Mesenchymal stem cell (in vitro differentiated cells and primary cell): Measurements from ENCODE around the gene ATP5F1D.

ENCODE experiments used
- DNase-seq: peaks from one replicate; pipeline ENCODE4 v3.0.0-alpha.2; 2013
- H2AFZ ChIP-seq: one replicate; pipeline ENCODE4 v1.6.1; 2013; ENCODE audit warnings: low read depth, mild to moderate bottlenecking, control low read depth, inconsistent platforms, low read length, moderate library complexity
- H2AK5ac ChIP-seq: 2 replicates; pipeline ENCODE4 v1.6.1; 2013; ENCODE audit warnings: low read length, moderate library complexity, mild to moderate bottlenecking, inconsistent platforms; ENCODE audit not compliant: severe bottlenecking
- H2BK120ac ChIP-seq: one replicate; pipeline ENCODE4 v1.6.1; 2013; ENCODE audit warnings: low read depth, mild to moderate bottlenecking, inconsistent platforms, low read length, moderate library complexity
- H2BK12ac ChIP-seq, 2 experiments: one replicate each; pipeline ENCODE4 v1.6.1; 2013; ENCODE audit warnings: inconsistent platforms in 2 of 2, low read length in 2 of 2, mild to moderate bottlenecking in 2 of 2, moderate library complexity in 2 of 2, control low read depth in 1 of 2
- H2BK15ac ChIP-seq: one replicate; pipeline ENCODE4 v1.6.1; 2013; ENCODE audit warnings: mild to moderate bottlenecking, low read depth, inconsistent platforms; ENCODE audit not compliant: poor library complexity, severe bottlenecking
- H2BK5ac ChIP-seq: 2 replicates; pipeline ENCODE4 v1.6.1; 2013; ENCODE audit warnings: low read depth, mild to moderate bottlenecking, low read length, control low read depth, inconsistent platforms; ENCODE audit not compliant: poor library complexity, severe bottlenecking
- H3K14ac ChIP-seq, 2 experiments: one replicate each; pipeline ENCODE4 v1.6.1; 2013; ENCODE audit warnings: inconsistent platforms in 2 of 2, low read length in 2 of 2, control low read depth in 1 of 2, mild to moderate bottlenecking in 1 of 2, moderate library complexity in 1 of 2
- H3K18ac ChIP-seq, 2 experiments: one replicate each; pipeline ENCODE4 v1.6.1; 2013; ENCODE audit warnings: inconsistent platforms in 2 of 2, low read length in 2 of 2, control low read depth in 1 of 2, low read depth in 1 of 2, mild to moderate bottlenecking in 1 of 2
- H3K23ac ChIP-seq, 2 experiments: one replicate each; pipeline ENCODE4 v1.6.1; 2013; ENCODE audit warnings: inconsistent platforms in 2 of 2, low read length in 2 of 2, mild to moderate bottlenecking in 2 of 2, moderate library complexity in 2 of 2, control low read depth in 1 of 2
- H3K27ac ChIP-seq: 2 replicates; pipeline ENCODE4 v1.5.1; 2013; ENCODE audit warnings: mild to moderate bottlenecking, moderate library complexity, low read length, control low read depth, inconsistent platforms; ENCODE audit not compliant: poor library complexity, severe bottlenecking
- H3K27me3 ChIP-seq, 2 experiments: 2 replicates each; pipeline versions ENCODE4 v1.6.1 to v1.7.0; 2013; ENCODE audit warnings: low read length in 2 of 2, mild to moderate bottlenecking in 2 of 2, moderate library complexity in 2 of 2, control low read depth in 1 of 2, inconsistent platforms in 1 of 2; ENCODE audit not compliant: control insufficient read depth in 1 of 2, insufficient read depth in 1 of 2
- H3K36me3 ChIP-seq, 2 experiments: 2 replicates each; pipeline versions ENCODE4 v1.6.1 to v1.7.0; 2013; ENCODE audit warnings: low read length in 2 of 2, control low read depth in 1 of 2, inconsistent platforms in 1 of 2, low read depth in 1 of 2, mild to moderate bottlenecking in 1 of 2; ENCODE audit not compliant: insufficient read depth in 2 of 2, control insufficient read depth in 1 of 2
- H3K4ac ChIP-seq, 2 experiments: one replicate each; pipeline ENCODE4 v1.6.1; 2013; ENCODE audit warnings: inconsistent platforms in 2 of 2, low read length in 2 of 2, mild to moderate bottlenecking in 2 of 2, moderate library complexity in 2 of 2, control low read depth in 1 of 2, low read depth in 1 of 2
- H3K4me1 ChIP-seq: 2 replicates; pipeline ENCODE4 v1.6.1; 2013; ENCODE audit warnings: low read depth, low read length, control low read depth; ENCODE audit not compliant: control insufficient read depth, insufficient read depth
- H3K4me2 ChIP-seq: 2 replicates; pipeline ENCODE4 v1.6.1; 2013; ENCODE audit warnings: low read length, mild to moderate bottlenecking, inconsistent platforms; ENCODE audit not compliant: poor library complexity, severe bottlenecking
- H3K4me3 ChIP-seq, 2 experiments: 2 replicates each; pipeline versions ENCODE4 v1.5.1 to v1.7.0; 2013; ENCODE audit warnings: low read length in 2 of 2, mild to moderate bottlenecking in 2 of 2, control low read depth in 1 of 2, low read depth in 1 of 2; ENCODE audit not compliant: insufficient read depth in 1 of 2
- H3K79me1 ChIP-seq: replicated peaks from 2 replicates; pipeline ENCODE4 v1.6.1; 2013; ENCODE audit warnings: mild to moderate bottlenecking, control low read depth, low read length, inconsistent platforms; ENCODE audit not compliant: poor library complexity, severe bottlenecking
- H3K9ac ChIP-seq: 2 replicates; pipeline ENCODE4 v1.7.0; 2013; ENCODE audit warnings: mild to moderate bottlenecking, low read length, moderate library complexity
- H3K9me3 ChIP-seq: 2 replicates; pipeline ENCODE4 v1.7.0; 2013; ENCODE audit warnings: mild to moderate bottlenecking, low read length; ENCODE audit not compliant: control insufficient read depth
- H4K8ac ChIP-seq: one replicate; pipeline ENCODE4 v1.6.1; 2013; ENCODE audit warnings: inconsistent platforms, mild to moderate bottlenecking, low read length, moderate library complexity
- H4K91ac ChIP-seq: one replicate; pipeline ENCODE4 v1.6.1; 2013; ENCODE audit warnings: mild to moderate bottlenecking, low read length, inconsistent platforms
- WGBS: methylation state at CpG from one replicate; pipeline ENCODE4 v1.1.7; 2013; ENCODE audit warnings: mixed read lengths; 5-methylcytosine and 5-hydroxymethylcytosine counted together

ATP5F1D gene

DNA sequence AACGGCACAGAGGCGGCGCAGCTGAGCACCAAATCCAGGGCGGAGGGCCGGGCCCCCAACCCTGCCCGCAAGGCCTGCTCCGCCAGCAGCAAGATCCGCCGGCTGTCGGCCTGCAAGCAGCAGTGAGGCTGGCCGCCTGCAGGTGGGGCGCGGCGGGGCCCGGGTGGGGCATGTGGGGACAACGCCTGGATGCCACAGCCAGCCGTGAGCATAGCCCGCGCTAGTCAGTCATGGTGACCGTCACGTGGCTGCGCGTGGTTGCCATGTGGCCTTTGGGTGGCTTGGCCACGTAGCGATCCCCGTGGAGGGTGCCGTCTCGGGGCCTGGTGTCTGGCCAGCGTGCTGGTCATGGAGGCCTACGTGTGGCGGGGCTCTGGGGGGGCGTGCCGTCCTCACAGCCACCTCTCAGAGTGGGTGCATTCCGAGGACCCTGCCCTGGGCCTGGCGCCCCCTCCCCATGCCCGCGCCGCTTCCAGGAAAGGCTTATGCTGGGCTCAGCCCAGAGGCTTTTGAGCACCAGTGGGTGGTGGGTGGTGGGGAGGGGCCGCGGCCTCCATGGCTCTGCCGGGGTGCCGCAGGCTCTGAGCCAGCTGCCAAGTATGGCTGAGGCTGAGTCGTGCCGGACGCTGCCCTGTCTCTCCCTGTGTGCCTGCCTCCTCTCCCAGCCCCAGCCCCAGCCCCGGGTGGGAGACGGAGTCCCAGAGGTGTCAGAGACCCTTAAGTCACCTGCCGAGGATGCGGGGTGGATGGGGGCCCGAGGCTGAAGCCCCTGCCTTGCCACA is 14.8 kb upstream of the ATP5F1D start:
- WGBS = 96% methylated on average over 48 of the region's 50 CpGs
- no peak overlapping the region for H3K4me3 ChIP-seq
- H4K91ac ChIP-seq = no peak overlapping the region
- peaks cover 16 to 96% of the 10 kb centered on the region in 2 experiments for H3K36me3 ChIP-seq
- no peak overlapping the region for H3K18ac ChIP-seq
- H2AK5ac ChIP-seq = no peak overlapping the region
- H3K9me3 ChIP-seq = no peaks in the 10 kb centered on the region
- no peaks in the 10 kb centered on the region for H3K27me3 ChIP-seq
- H2BK120ac ChIP-seq = no peak overlapping the region
- no peak overlapping the region for H3K23ac ChIP-seq
- no peak overlapping the region for H4K8ac ChIP-seq
- no peak overlapping the region for H3K4ac ChIP-seq
- H3K4me1 ChIP-seq = peaks cover 44% of the 10 kb centered on the region
- H3K79me1 ChIP-seq = peaks cover 31% of the 10 kb centered on the region
- H2BK15ac ChIP-seq = no peak overlapping the region
- no peak overlapping the region for H2BK12ac ChIP-seq
- H3K4me2 ChIP-seq = no peak overlapping the region
- no peak overlapping the region for H2BK5ac ChIP-seq
- H3K9ac ChIP-seq = no peak overlapping the region
- H3K27ac ChIP-seq = no peak overlapping the region
- no peak overlapping the region for H3K14ac ChIP-seq
- peak overlapping the region; percentile 32 for H2AFZ ChIP-seq
- DNase-seq = no peak

- DNase-seq = no peak
- no peak overlapping the region for H2BK15ac ChIP-seq
- WGBS = 96% methylated on average over 56 of the region's 56 CpGs
- H3K14ac ChIP-seq = no peak overlapping the region
- no peak overlapping the region for H2BK12ac ChIP-seq
- H4K91ac ChIP-seq = no peak overlapping the region
- peaks cover 17 to 93% of the 10 kb centered on the region in 2 experiments for H3K36me3 ChIP-seq
- no peak overlapping the region for H3K9ac ChIP-seq
- no peak overlapping the region for H2BK120ac ChIP-seq
- H3K79me1 ChIP-seq = peaks cover 24% of the 10 kb centered on the region
- H3K23ac ChIP-seq = no peak overlapping the region
- no peak overlapping the region for H4K8ac ChIP-seq
- no peak overlapping the region for H3K27ac ChIP-seq
- H2AK5ac ChIP-seq = no peak overlapping the region
- H3K4ac ChIP-seq = no peak overlapping the region
- no peak overlapping the region for H2AFZ ChIP-seq
- no peaks in the 10 kb centered on the region for H3K9me3 ChIP-seq
- H3K4me3 ChIP-seq = peak overlapping the region in 1 of 2 experiments; percentile 7
- no peak overlapping the region for H2BK5ac ChIP-seq
- no peak overlapping the region for H3K18ac ChIP-seq
- no peak overlapping the region for H3K4me2 ChIP-seq
- H3K27me3 ChIP-seq = no peaks in the 10 kb centered on the region
- peaks cover 50% of the 10 kb centered on the region for H3K4me1 ChIP-seq
Observed at GRCh38 chr19:1227304-1228054, 14.1 kb upstream of the ATP5F1D start.

GRCh38 chr19:1228161-1228957 is 13.2 kb upstream of the ATP5F1D start:
- no peak overlapping the region for H3K27ac ChIP-seq
- H3K27me3 ChIP-seq = no peaks in the 10 kb centered on the region
- peaks cover 8 to 93% of the 10 kb centered on the region in 2 experiments for H3K36me3 ChIP-seq
- H3K14ac ChIP-seq = no peak overlapping the region
- H3K4me2 ChIP-seq = no peak overlapping the region
- no peak overlapping the region for H2AFZ ChIP-seq
- no peak overlapping the region for H4K8ac ChIP-seq
- H2BK12ac ChIP-seq = no peak overlapping the region
- H3K4me3 ChIP-seq = no peak overlapping the region
- H3K4me1 ChIP-seq = peaks cover 50% of the 10 kb centered on the region
- no peak for DNase-seq
- H3K4ac ChIP-seq = no peak overlapping the region
- no peak overlapping the region for H3K23ac ChIP-seq
- H3K9me3 ChIP-seq = no peaks in the 10 kb centered on the region
- no peak overlapping the region for H2BK120ac ChIP-seq
- H2AK5ac ChIP-seq = no peak overlapping the region
- 98% methylated on average over 92 of the region's 100 CpGs for WGBS
- H3K9ac ChIP-seq = no peak overlapping the region
- peaks cover 23% of the 10 kb centered on the region for H3K79me1 ChIP-seq
- H2BK5ac ChIP-seq = no peak overlapping the region
- H4K91ac ChIP-seq = no peak overlapping the region
- no peak overlapping the region for H2BK15ac ChIP-seq
- no peak overlapping the region for H3K18ac ChIP-seq
